ENCODE results near the gene GRK1.

The GRK1 gene

DNA sequence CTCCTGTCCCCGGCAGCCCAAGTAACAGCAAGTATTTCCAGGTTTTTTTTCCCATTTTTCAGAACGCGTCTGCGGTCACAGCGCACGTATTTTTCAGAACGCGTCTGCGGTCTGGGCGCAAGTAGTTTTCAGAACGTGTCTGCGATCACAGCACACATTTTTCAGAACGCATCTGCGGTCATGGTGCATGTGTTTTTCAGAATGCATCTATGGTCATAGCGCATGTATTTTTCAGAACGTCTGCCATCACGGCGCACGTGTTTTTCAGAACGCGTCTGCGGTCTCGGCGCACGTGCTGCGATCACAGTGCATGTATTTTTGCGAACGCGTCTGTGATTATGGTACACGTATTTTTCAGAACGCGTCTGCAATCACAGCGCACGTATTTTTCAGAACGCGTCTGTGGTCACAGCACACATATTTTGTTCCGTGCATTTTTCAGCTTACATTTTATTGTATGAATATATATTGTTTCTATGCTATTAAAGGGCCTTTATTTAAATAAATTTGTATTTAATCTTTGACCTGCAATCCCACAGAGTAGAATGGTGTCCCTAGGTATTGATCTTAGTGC, 28.8 kb upstream of the GRK1 start:
- TF ChIP-seq, protein P1, sequence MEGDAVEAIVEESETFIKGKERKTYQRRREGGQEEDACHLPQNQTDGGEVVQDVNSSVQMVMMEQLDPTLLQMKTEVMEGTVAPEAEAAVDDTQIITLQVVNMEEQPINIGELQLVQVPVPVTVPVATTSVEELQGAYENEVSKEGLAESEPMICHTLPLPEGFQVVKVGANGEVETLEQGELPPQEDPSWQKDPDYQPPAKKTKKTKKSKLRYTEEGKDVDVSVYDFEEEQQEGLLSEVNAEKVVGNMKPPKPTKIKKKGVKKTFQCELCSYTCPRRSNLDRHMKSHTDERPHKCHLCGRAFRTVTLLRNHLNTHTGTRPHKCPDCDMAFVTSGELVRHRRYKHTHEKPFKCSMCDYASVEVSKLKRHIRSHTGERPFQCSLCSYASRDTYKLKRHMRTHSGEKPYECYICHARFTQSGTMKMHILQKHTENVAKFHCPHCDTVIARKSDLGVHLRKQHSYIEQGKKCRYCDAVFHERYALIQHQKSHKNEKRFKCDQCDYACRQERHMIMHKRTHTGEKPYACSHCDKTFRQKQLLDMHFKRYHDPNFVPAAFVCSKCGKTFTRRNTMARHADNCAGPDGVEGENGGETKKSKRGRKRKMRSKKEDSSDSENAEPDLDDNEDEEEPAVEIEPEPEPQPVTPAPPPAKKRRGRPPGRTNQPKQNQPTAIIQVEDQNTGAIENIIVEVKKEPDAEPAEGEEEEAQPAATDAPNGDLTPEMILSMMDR (conservative IDR thresholded peaks at IDR 0.05; ENCODE audit: control insufficient read depth, insufficient read depth, low read depth, low read length): no peak
- H3K4me3 ChIP-seq (ENCODE audit: control insufficient read depth, low read depth, low read length): no peak overlapping the region
- no peak for DNase-seq (ENCODE audit: low read depth)

DNA sequence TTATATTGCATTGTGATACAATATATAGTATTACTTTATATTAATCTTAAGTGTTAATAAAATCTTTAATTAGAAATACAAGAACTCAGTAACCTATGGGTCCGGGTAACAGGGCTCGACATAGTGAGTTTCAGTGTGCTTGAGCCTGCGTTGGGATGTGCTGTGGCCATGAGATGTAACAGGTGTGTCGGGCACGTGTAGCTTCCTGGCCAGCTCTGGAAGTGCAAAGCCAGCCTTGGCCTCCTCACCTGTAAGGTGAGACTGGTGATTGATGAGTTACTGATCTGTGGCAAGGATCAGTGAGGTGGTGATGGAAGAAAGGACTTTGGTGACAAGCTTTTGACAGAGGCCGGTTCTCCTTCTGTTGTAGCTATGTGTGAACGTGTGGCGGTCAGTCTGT, 28.2 kb upstream of the GRK1 start:
- TF ChIP-seq, protein P1 (conservative IDR thresholded peaks at IDR 0.05; ENCODE audit: control insufficient read depth, insufficient read depth, low read depth, low read length): no peak
- DNase-seq (ENCODE audit: low read depth): no peak
- H3K4me3 ChIP-seq (ENCODE audit: control insufficient read depth, low read depth, low read length): no peak overlapping the region

DNA sequence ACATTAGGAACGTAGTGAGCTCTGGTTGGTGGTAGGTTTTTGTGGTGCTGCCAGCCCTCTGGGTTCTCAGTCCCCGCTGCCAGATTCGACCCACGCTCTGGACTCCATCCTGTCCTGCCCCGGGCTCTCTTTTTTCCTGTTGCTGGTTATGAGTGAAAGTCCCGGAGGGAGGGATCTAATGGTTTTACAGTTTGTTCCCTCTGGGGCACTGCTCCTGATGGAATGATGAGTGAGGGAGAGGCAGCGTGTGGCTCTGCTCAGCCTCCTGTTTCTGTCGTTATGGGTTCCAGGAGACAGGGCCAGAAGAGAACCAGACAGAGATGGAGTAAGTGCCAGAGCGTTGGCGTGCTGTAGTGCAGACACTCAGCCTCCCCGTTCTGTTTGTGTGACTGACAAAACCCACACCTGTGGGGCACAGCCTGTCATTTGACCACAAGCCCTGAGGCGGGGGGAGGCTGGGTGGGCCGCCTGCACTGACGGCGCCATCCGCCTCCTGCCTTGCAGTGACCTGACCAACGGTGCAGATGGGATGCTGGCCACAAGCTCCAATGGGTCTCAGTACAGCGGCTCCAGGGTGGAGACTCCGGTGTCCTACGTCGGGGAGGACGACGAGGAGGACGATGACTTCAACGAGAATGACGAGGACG, 27.3 kb upstream of the GRK1 start:
- H3K4me3 ChIP-seq (ENCODE audit: control insufficient read depth, low read depth, low read length): no peak overlapping the region
- TF ChIP-seq, protein P1 (conservative IDR thresholded peaks at IDR 0.05; ENCODE audit: control insufficient read depth, insufficient read depth, low read depth, low read length): no peak
- no peak for DNase-seq (ENCODE audit: low read depth)

DNA sequence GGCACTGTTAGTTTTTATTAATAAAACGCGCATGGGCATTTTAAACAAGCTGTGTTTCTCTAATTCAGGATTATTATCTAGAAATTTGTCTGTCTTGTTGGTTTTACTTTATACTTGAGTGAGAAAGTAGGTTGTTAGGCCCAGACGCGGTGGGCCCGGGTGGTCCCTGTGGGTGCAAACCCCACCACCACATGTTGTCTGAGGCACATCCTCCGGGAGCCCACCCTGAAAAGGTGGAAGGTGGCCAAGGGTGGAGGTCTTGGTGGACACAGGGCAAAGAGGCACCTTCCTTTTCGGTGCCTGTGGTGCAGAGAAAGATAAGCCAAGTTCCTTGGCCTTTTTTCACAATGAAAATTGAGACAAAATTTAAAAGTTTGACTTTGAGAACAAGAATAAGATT, 25.6 kb upstream of the GRK1 start:
- no peak for DNase-seq (ENCODE audit: low read depth)
- H3K4me3 ChIP-seq (ENCODE audit: control insufficient read depth, low read depth, low read length): no peak overlapping the region
- TF ChIP-seq, protein P1 (conservative IDR thresholded peaks at IDR 0.05; ENCODE audit: control insufficient read depth, insufficient read depth, low read depth, low read length): no peak

DNA sequence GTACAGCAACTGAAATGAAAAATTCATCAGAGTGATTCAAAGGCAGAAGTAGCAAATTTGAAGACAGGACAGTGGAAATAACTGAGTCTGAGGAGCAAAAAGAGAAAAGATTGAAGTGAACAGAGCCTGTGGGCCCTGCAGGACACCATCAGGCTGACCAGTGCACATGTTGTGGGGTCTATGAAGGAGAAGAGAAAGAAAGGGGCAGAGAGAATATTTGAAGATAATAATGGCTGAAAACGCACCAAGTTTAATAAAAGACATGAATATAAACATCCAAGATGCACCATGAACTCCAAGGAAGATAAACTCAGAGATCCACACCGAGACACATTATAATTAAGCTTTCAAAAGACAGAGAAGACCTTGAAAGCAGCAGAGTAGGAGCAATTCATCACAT, 24.5 kb upstream of the GRK1 start:
- H3K4me3 ChIP-seq (ENCODE audit: control insufficient read depth, low read depth, low read length): no peak overlapping the region
- TF ChIP-seq, protein P1 (conservative IDR thresholded peaks at IDR 0.05; ENCODE audit: control insufficient read depth, insufficient read depth, low read depth, low read length): no peak
- DNase-seq (ENCODE audit: low read depth): no peak

DNA sequence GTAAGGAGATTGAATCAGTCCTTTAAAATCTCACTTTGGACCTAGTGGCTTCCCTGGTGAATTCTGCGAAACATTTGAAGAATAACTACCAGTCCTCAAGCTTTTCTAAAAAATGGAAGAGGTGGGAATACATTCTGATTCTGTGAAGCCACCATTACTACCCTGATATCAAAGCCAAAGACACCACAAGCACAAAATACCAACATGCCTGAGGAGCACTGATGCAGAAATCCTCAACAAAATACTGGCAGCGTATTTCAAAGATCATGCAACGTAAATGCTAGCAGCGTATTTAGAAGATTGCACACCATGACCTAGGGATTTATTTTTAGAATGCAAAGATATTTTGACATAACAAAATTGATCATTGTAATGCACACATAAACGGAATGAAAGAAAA, 23.4 kb upstream of the GRK1 start:
- TF ChIP-seq, protein P1 (conservative IDR thresholded peaks at IDR 0.05; ENCODE audit: control insufficient read depth, insufficient read depth, low read depth, low read length): no peak
- H3K4me3 ChIP-seq (ENCODE audit: control insufficient read depth, low read depth, low read length): no peak overlapping the region
- no peak for DNase-seq (ENCODE audit: low read depth)

Data from fibroblast of mammary gland (primary cell).